ENCODE results near the gene SLC50A1. TPM values are rescaled to one million over a fixed set of nuclear protein-coding genes. Genes with fewer than 3 reads are reported as not detected.

SLC50A1 gene
- total and polyA plus RNA-seq, 2 of the 8 experiments (the other 6 are each of a cell fraction or from before 2014, with no cell fraction given) = 36.5 to 90.8 TPM

GRCh38 chr1:155131856-155132255 lies 3.8 kb upstream of the SLC50A1 start:
- no peak overlapping the region for H2BK120ac ChIP-seq (replicated peaks; ENCODE audit: low read depth, low read length)
- no peak overlapping the region for H2AFZ ChIP-seq (ENCODE audit: low read length)
- no peak overlapping the region for H3K4me3 ChIP-seq (ENCODE audit: extremely low read depth in 1 of 4, insufficient read depth in 2 of 4, low read depth in 3 of 4, low read length in 4 of 4)
- no peaks in the 10 kb centered on the region; a peak in 1 of 4 replicates for H3K79me2 ChIP-seq (ENCODE audit: control insufficient read depth in 1 of 2, insufficient read depth in 2 of 2, low read length in 2 of 2)
- no peak overlapping the region for H2BK20ac ChIP-seq (ENCODE audit: low read length)
- no peak overlapping the region for H3K4me2 ChIP-seq (ENCODE audit: insufficient read depth in 1 of 2, low read depth in 2 of 2, low read length in 2 of 2)
- no peak overlapping the region for H3K4ac ChIP-seq (replicated peaks; ENCODE audit: insufficient read length, low read depth, low read length)
- DNase-seq (ENCODE audit: low read depth in 1 of 2, low spot score in 2 of 2) = no peak
- CTCF ChIA-PET (ENCODE audit: partially characterized antibody) = interaction anchor here (1.4 to 14.2 kb wide), 4 partner anchors 30 to 46 kb away, joined by 3 to 187 read pairs (median 56); partner anchors contain the start of genes KRTCAP2 and TRIM46
- H3K18ac ChIP-seq (ENCODE audit: extremely low read depth, low read length) = no peak overlapping the region
- H4K5ac ChIP-seq (ENCODE audit: insufficient read length, low read depth, low read length) = no peak overlapping the region
- no peak overlapping the region for H4K8ac ChIP-seq (ENCODE audit: extremely low read depth, insufficient read depth, low read length)
- TF ChIP-seq CREB1 (IDR thresholded peaks at IDR 0.05) = no peak
- TF ChIP-seq SIRT6 (IDR thresholded peaks at IDR 0.05; ENCODE audit: low read length) = no peak
- no peak for TF ChIP-seq SP4 (IDR thresholded peaks at IDR 0.05; ENCODE audit: low read length)
- no peak for TF ChIP-seq CTBP2 (IDR thresholded peaks at IDR 0.05; ENCODE audit: borderline replicate concordance, insufficient read depth, insufficient read length, low read length)
- TF ChIP-seq TAF7 (optimal IDR thresholded peaks at IDR 0.05; ENCODE audit: borderline replicate concordance, low read depth, low read length) = no peak
- no peak for TF ChIP-seq TCF12 (IDR thresholded peaks at IDR 0.05; ENCODE audit: low read depth, low read length)
- no peak for TF ChIP-seq MAFK (IDR thresholded peaks at IDR 0.05; ENCODE audit: low read depth, low read length)
- no peak for TF ChIP-seq SUZ12 (IDR thresholded peaks at IDR 0.05; ENCODE audit: low read length)
- TF ChIP-seq SIN3A (conservative IDR thresholded peaks at IDR 0.05 in 1 of 2, IDR thresholded peaks at IDR 0.05 in 1 of 2; ENCODE audit: low read depth in 1 of 2, low read length in 2 of 2) = no peak
- no peak for TF ChIP-seq PHF8 (conservative IDR thresholded peaks at IDR 0.05; ENCODE audit: low read depth, low read length)
- no peak overlapping the region for H3K56ac ChIP-seq (replicated peaks; ENCODE audit: insufficient read length, low read depth, low read length)
- peaks cover 27% of the 10 kb centered on the region; the same call in 1 of the 2 replicates for H3K23me2 ChIP-seq (ENCODE audit: low read depth, low read length)
- no peak overlapping the region for H3K9ac ChIP-seq (replicated peaks in 1 of 4; ENCODE audit: extremely low read depth in 1 of 4, low read depth in 3 of 4, low read length in 3 of 4)
- WGBS, 2 experiments (ENCODE audit: extremely low coverage in 1 of 2, insufficient coverage in 1 of 2, insufficient read length in 1 of 2, insufficient replicate concordance in 2 of 2, low coverage in 1 of 2, low lambda C conversion rate in 2 of 2, missing lambda C conversion rate in 1 of 2) = 81% methylated on average over 2 of the region's 2 CpGs; no CpG with 5 or more reads in 1 of the 2 experiments
- no peak overlapping the region for H4K91ac ChIP-seq (replicated peaks; ENCODE audit: insufficient read length, low read length)
- H3K9me3 ChIP-seq (ENCODE audit: insufficient read depth in 2 of 2, low read depth in 1 of 2, low read length in 1 of 2) = no peaks in the 10 kb centered on the region
- POLR2A ChIA-PET (ENCODE audit: partially characterized antibody) = interaction anchor here (0.8 to 1.8 kb wide), 2 partner anchors 38 to 63 kb away, joined by 4 read pairs; no protein-coding TSS in a partner anchor
- no peaks in the 10 kb centered on the region for H3K79me1 ChIP-seq (ENCODE audit: low read depth, low read length)
- no peak for FAIRE-seq
- peaks cover 18 to 51% (median 29%) of the 10 kb centered on the region in 4 experiments for H3K4me1 ChIP-seq (replicated peaks in 1 of 4; ENCODE audit: control insufficient read depth in 3 of 4, insufficient read depth in 4 of 4, low read length in 3 of 4)
- H3K23ac ChIP-seq (ENCODE audit: insufficient read length) = no peak overlapping the region
- no peak overlapping the region for H2BK15ac ChIP-seq (ENCODE audit: low read length)
- H2BK5ac ChIP-seq (ENCODE audit: low read depth, low read length) = no peak overlapping the region
- no peak overlapping the region for H2BK12ac ChIP-seq (ENCODE audit: low read depth, low read length)
- no peak overlapping the region for H2AK5ac ChIP-seq (ENCODE audit: low read depth, low read length)
- H3K36me3 ChIP-seq (ENCODE audit: control insufficient read depth in 2 of 4, insufficient read depth in 4 of 4, low read length in 3 of 4) = peaks cover 0 to 4% (median under 1%) of the 10 kb centered on the region in 4 experiments; a peak in 2 of 8 replicates
- H3K27ac ChIP-seq (ENCODE audit: low read depth, low read length) = no peak overlapping the region
- H4K20me1 ChIP-seq (replicated peaks in 1 of 2; ENCODE audit: control insufficient read depth in 1 of 2, insufficient read depth in 2 of 2, low read length in 2 of 2) = no peaks in the 10 kb centered on the region
- H3K14ac ChIP-seq (ENCODE audit: insufficient read length) = no peak overlapping the region
- peaks cover 11 to 23% (median 18%) of the 10 kb centered on the region in 4 experiments for H3K27me3 ChIP-seq (replicated peaks in 1 of 4; ENCODE audit: control insufficient read depth in 3 of 4, extremely low read depth in 1 of 4, insufficient read depth in 3 of 4, low read length in 3 of 4)
